Measurements from ENCODE around the gene MAML2.
"Not testable (repeated sequence)": the region's sequence is repeated elsewhere in the genome, so short reads cannot be mapped to it uniquely, and the experiment has no call there.

MAML2 gene

GRCh38 chr11:96203567-96204365 is 139.2 kb downstream of the MAML2 start:
- DNase-seq = no peak

DNA sequence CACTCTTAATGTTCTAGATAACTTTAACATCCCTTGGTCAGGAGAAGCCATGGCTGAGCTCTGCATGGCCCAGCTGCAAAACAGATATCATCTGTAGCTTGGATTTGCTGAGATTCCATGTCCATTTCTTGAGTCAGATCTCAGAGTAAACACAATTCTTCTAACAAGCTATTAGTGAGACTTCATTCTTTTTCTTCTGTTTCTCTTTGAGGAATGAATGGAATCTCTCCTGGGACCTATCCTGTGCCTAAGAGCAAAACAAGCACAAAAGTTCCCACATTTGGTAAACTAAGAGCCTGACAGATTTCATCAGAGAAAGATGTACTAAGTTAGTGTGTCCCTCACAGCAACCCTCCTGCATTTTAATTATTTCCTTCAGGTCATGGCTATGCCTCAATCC is 142.8 kb downstream of the MAML2 start:
- DNase-seq = no peak

- DNase-seq = peak; percentile 26
Observed at GRCh38 chr11:96199563-96200025, 143.4 kb downstream of the MAML2 start.

DNA sequence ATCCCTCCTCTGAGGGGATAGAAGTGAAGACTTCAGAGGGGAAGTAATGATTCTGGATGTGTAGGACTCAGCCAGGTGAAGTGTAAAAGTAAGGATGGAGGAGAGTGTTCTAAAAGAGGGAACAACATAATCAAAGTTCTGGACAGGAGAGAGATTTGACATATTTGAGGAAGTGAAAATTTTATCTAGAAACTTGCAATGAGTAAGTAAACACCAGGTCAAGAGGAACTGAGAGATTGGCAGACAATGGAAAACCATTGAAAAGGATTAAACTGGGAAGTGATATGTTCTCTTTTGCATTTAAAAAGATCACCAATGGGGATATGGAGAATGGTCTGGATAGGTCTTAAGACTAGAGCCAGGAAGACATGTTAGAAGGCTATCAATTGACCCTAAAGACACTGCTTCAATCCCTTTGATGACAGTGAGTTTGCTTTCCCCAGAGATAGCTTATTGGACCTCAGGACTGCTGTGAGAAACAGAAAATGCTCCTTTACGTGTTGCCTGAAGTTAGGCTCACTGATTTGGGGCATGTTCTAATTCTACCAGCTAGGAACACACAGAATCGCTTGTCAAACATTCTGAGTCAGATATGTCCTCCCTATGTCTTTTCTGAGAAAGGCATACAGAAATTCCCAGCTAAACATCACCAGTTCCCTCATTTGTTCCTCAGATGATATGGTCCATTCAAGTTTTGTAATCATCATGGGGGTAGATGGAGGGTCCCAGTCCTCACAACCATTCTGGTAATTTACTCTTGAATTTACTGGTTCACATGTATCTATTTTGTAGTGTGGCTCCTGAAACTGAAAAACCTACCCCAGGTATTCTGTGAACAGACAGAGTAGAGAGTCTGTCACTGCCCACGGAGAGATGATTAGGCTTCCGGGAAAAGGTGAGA is 144.9 kb downstream of the MAML2 start:
- no peak for DNase-seq

- DNase-seq = no peak
Observed at GRCh38 chr11:96197103-96197502, 145.9 kb downstream of the MAML2 start.

- DNase-seq = no peak
Observed at GRCh38 chr11:96196181-96196662, 146.8 kb downstream of the MAML2 start.

GRCh38 chr11:96195671-96196070 is 147.3 kb downstream of the MAML2 start:
- DNase-seq = no peak

GRCh38 chr11:96194581-96195374 is 148.2 kb downstream of the MAML2 start:
- DNase-seq = no peak

DNA sequence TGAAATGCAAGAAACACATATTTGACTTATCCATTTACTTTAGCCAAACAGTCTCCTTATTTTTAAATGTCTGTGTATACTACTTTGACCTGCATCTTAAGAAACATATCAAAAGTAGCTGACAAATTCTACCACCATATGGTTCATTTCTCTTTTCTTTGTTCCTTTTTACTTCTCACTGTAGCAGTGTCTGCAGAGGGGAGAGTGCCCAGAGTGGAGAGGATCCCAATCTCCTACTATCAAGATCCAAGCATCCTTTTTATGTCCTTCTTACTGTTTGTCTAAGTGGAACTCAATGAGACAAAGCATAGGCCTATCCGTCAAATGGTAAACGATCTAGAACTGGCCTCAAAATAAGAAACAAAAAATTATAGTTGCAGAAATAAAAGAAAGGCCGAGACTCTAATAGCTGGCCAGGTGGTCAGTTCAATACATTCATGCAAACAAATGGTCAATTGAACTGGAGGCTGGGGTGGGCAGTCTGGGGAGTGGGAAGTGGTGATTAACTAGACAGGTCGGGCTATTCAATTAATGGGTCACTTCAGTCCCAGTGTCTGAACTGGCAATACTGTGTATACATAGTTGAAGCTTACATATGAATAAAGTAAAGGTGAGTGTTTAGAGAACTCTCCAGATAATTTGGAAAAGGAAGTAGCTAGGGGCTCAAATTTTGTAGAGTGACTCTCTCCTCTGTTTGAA is 149.1 kb downstream of the MAML2 start:
- no peak for DNase-seq

- DNase-seq = no peak
Observed at GRCh38 chr11:96191752-96192151, 151.2 kb downstream of the MAML2 start.

- no peak for DNase-seq
Observed at GRCh38 chr11:96189351-96189750, 153.6 kb downstream of the MAML2 start.

DNA sequence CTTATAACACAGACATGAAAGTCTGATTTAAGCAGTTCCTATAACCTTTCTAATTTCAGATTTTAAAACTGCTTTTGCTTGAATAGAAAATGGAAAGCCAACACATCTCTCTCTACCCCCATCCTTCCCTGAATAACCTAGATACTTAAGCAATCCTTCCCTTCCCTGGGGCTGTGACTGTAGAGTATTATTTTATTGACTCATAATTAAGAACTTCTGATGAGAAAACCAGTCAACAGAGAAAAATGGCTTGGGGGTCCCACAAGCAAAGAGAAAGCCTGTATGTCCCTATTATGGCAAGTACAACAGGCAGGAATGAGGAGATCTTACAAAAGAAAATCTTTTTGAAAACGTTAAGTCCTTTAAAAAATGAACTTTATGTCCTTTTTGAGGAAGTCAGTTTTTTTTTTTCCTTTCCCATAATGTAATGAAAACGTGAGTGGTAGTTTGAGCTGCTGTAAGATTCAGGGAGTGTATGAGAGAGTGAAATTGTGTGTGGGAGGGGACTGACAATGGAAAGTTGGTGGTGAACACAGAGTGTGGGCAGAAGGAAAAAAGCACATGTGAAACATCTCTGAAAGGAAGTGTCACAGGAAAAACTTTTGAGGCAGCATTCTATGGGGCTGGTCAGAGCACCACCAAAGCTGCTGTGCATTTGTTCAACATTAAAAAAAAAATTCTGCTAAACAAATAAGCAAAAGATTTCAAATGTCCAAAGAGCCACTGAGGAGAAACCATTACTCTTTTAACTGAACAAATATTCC is 154.6 kb downstream of the MAML2 start:
- no peak for DNase-seq

DNA sequence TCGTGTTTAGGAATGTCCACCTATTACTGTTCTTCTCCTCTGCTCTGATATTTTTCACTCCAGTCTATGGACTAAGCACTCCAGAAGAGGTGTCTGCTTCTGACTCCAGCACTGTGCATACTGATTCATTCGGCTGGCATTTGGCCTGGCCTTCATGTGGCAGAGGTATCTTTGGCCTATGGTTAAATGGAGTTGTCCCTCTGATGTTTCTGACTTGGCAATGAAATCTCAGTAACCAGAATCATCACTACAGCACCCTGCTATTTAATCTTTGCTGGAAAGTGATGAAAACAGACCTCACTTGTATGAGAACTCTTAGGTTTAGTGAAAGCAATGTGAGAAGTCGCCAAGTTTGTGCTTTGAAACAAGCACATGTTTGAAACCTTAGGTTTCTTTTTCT is 155.2 kb downstream of the MAML2 start:
- DNase-seq = no peak

DNA sequence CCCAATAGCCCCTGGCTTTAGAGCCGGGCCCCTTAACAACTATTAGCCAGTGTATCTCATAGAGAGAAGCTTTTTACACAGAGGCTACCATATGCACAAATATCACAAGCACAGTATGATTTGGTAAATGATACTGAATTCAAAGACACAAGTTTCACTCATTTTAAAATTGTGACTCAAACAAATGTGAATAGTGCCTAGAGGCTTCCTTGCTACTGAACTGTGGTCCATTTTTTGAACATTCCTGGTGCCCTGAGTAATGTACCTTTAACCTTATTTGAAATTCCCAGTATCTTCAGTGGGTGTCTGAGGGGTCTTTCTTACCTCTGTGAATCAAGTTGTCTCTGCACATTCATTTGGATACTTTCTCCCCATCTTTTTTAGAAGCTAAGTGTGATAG is 156.2 kb downstream of the MAML2 start:
- no peak for DNase-seq

DNA sequence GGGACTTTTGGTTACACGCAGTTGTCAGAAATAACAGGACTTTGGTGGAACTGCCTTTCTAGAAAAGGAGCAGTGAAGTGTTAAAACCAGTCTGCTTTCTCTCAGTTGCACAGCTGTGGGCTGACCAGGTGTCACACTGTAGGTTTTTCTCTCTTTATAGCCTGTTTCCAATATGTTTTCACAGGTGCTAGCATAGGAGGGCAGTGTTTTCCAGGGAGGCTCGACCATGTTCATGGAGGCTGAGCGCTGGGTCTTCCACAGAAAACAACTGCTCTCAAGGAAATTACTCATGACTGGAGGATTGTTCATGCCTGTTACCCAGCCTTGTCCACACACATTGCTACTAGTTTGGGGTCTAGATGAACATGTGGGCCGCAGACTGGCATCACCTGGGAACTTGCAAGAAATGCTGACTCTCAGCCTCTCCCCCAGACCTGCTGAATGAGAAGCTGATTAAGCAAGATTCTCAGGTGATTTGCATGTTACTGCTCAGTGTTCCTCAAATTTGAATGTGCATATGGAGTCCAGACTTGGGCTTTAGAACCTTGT is 157.7 kb downstream of the MAML2 start:
- DNase-seq = no peak

GRCh38 chr11:96180937-96181336 is 162.1 kb downstream of the MAML2 start:
- DNase-seq = not testable (repeated sequence)

GRCh38 chr11:96180341-96180740 is 162.7 kb downstream of the MAML2 start:
- no peak for DNase-seq

- no peak for DNase-seq
Observed at GRCh38 chr11:96179905-96180304, 163.1 kb downstream of the MAML2 start.

GRCh38 chr11:96178887-96179279 is 164.1 kb downstream of the MAML2 start:
- no peak for DNase-seq

DNA sequence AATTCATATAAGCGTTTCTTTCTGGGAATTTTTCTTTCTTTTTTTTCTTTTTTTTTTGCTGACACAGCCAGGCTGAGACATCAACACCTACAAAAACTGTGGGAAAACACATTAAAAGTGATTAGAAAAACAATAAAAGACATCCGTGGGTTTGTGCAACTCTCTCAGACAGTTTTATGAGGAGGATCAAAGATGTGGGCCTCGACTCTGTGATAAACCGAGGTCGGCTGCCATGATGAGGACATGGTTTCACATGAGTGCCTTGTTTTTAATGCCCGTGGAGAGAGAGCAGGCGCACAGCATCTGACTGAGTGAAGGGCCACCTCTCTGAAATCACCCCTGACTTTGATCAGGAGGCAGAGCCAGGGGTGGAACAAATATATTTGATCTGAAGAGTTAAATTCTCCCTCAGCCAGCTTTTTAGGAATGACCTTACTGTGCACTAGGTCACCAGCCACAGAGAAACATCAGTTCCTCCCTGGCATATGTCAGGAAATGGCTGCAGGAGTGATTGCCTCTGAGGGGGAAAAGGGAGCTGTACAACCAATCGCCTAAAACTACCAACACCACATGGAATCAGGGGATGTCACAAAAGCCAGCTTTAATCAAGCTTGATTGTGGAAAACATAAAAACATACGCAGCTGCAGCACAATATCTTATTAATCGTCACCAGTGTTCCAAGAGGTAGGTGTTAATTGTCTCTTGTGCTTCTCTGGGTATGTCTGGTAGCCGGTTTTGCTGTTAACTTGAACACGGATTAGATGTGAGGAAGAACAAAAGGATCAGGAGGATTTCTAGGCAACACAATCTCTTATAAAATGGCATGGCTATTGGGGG is 164.7 kb downstream of the MAML2 start:
- no peak for DNase-seq
